ENCODE results near the gene DIO2.

- TF ChIP-seq CTCF (IDR thresholded peaks at IDR 0.05) (no peak), POLR2A (IDR thresholded peaks at IDR 0.05) (no peak), POLR2AphosphoS5 (IDR thresholded peaks at IDR 0.05) (peak; percentile 26)
Observed at GRCh38 chr14:80211153-80212022, at the start of gene DIO2.
